CD8-positive, alpha-beta memory T cell (primary cell): ENCODE measurements around the gene ENO1. TPM values are rescaled to one million over a fixed set of nuclear protein-coding genes. Genes with fewer than 3 reads are reported as not detected.

Experiments
- CTCF ChIA-PET: fragments of 350-600 bp; sonication (Branson Sonifier 250); formaldehyde crosslinking; loops from one replicate; lab custom pipeline; 2021; ENCODE audit warnings: antibody characterized with exemption; lab: Charles Lee
- POLR2A ChIA-PET: fragments of 350-600 bp; sonication (Branson Sonifier 250); formaldehyde crosslinking; loops from one replicate; lab custom pipeline; 2021; ENCODE audit warnings: antibody characterized with exemption; lab: Charles Lee
- DNase-seq, 5 donors: peaks; one replicate each; pipeline versions ENCODE4 v3.0.0 to v3.0.0-alpha.2; 2020 to 2022; ENCODE audit warnings: mixed read lengths in 1 of 5
- H3K27ac ChIP-seq: one replicate; pipeline ENCODE4 v1.7.0; 2013; ENCODE audit warnings: low read depth, mild to moderate bottlenecking, low read length, moderate library complexity
- H3K27me3 ChIP-seq: 2 replicates; pipeline ENCODE4 v1.7.0; 2013; ENCODE audit warnings: low read length, mild to moderate bottlenecking; ENCODE audit not compliant: insufficient read depth, poor library complexity, severe bottlenecking
- H3K36me3 ChIP-seq: 2 replicates; pipeline ENCODE4 v1.7.0; 2013; ENCODE audit warnings: mild to moderate bottlenecking, low read length, moderate library complexity; ENCODE audit not compliant: insufficient read depth
- H3K4me1 ChIP-seq: 2 replicates; pipeline ENCODE4 v1.7.0; 2013; ENCODE audit warnings: mild to moderate bottlenecking, low read length, moderate library complexity; ENCODE audit not compliant: insufficient read depth
- H3K4me3 ChIP-seq: 2 replicates; pipeline ENCODE4 v1.7.0; 2013; ENCODE audit warnings: mild to moderate bottlenecking, low read length
- H3K9me3 ChIP-seq: 2 replicates; pipeline ENCODE4 v1.7.0; 2013; ENCODE audit warnings: mild to moderate bottlenecking, low read length
- H3K27ac Mint-ChIP-seq, 8 donors: one replicate each; pipeline ENCODE4 v1.8.0; 2020 to 2021; ENCODE audit warnings: mixed read lengths in 8 of 8, mild to moderate bottlenecking in 6 of 8, inconsistent platforms in 3 of 8, moderate library complexity in 3 of 8
- H3K27me3 Mint-ChIP-seq, 2 donors: one replicate each; pipeline ENCODE4 v1.8.0; 2020 to 2021; ENCODE audit warnings: mixed read lengths in 2 of 2, mild to moderate bottlenecking in 1 of 2, moderate library complexity in 1 of 2
- H3K36me3 Mint-ChIP-seq, 3 donors: one replicate each; pipeline ENCODE4 v1.8.0; 2020 to 2021; ENCODE audit warnings: mixed read lengths in 3 of 3, inconsistent platforms in 1 of 3, mild to moderate bottlenecking in 1 of 3
- H3K4me1 Mint-ChIP-seq, 3 donors: one replicate each; pipeline ENCODE4 v1.8.0; 2020 to 2021; ENCODE audit warnings: mixed read lengths in 3 of 3, inconsistent platforms in 1 of 3, mild to moderate bottlenecking in 1 of 3
- H3K4me3 Mint-ChIP-seq, 7 donors: one replicate each; pipeline ENCODE4 v1.8.0; 2020 to 2021; ENCODE audit warnings: mixed read lengths in 7 of 7, mild to moderate bottlenecking in 6 of 7, moderate library complexity in 4 of 7, inconsistent platforms in 2 of 7
- H3K9me3 Mint-ChIP-seq, 5 donors: one replicate each; pipeline ENCODE4 v1.8.0; 2020 to 2022; ENCODE audit warnings: mixed read lengths in 5 of 5, mild to moderate bottlenecking in 3 of 5, moderate library complexity in 2 of 5, inconsistent platforms in 1 of 5
- polyA plus RNA-seq: library from polyadenylated mRNA; unstranded; fragments of 300-500 nt; fragmentation: Illumina TruSeq; gene quantifications from one replicate; pipeline ENCODE4 v1.2.3, GENCODE V29; 2021
- total RNA-seq, 2 experiments: library from RNA; stranded (reverse); gene quantifications; one replicate each; pipeline ENCODE4 v1.2.3, GENCODE V29; 2021

Gene ENO1
- total and polyA plus RNA-seq, 3 experiments from 2014 or later, result 1,061 to 3,136 (median 3,105) TPM

- POLR2A ChIA-PET, result no interaction called here
- CTCF ChIA-PET, result interaction anchor here (1.2 to 7.7 kb wide), 4 partner anchors 72 to 90 kb away, joined by 4 to 53 read pairs (median 4); no protein-coding TSS in a partner anchor
- peaks cover 0 to 8% of the 10 kb centered on the region in 2 donors for H3K27me3 Mint-ChIP-seq
- no peaks in the 10 kb centered on the region for H3K9me3 Mint-ChIP-seq
- H3K4me3 Mint-ChIP-seq, result no peak overlapping the region
- Histone ChIP-seq H3K4me1 (peaks cover 11% of the 10 kb centered on the region), H3K27ac (no peak overlapping the region), H3K27me3 (no peaks in the 10 kb centered on the region), H3K4me3 (no peak overlapping the region), H3K9me3 (no peaks in the 10 kb centered on the region), H3K36me3 (no peaks in the 10 kb centered on the region)
- H3K27ac Mint-ChIP-seq, result peak overlapping the region in 1 of 8 donors; percentile 68
- DNase-seq, result no peak
- peaks cover 3 to 12% (median 7%) of the 10 kb centered on the region in 3 donors for H3K4me1 Mint-ChIP-seq
- H3K36me3 Mint-ChIP-seq, result peaks cover 0 to 4% (median 2%) of the 10 kb centered on the region in 3 donors
These were observed 36.0 kb upstream of the ENO1 start for GRCh38 chr1:8914466-8914865.

- Mint-ChIP-seq H3K4me1 (peaks cover 3 to 9% (median 8%) of the 10 kb centered on the region in 3 donors), H3K27me3 (peaks cover 0 to 8% of the 10 kb centered on the region in 2 donors), H3K9me3 (no peaks in the 10 kb centered on the region), H3K36me3 (peaks cover 0 to 4% (median 2%) of the 10 kb centered on the region in 3 donors), H3K27ac (no peak overlapping the region), H3K4me3 (no peak overlapping the region)
- CTCF ChIA-PET, result interaction anchor here (1.2 to 1.3 kb wide), 2 partner anchors 73 to 76 kb away, joined by 4 to 5 read pairs; no protein-coding TSS in a partner anchor
- no peaks in the 10 kb centered on the region for H3K36me3 ChIP-seq
- H3K27ac ChIP-seq, result no peak overlapping the region
- POLR2A ChIA-PET, result no interaction called here
- H3K27me3 ChIP-seq, result no peaks in the 10 kb centered on the region
- DNase-seq, result no peak
- H3K4me3 ChIP-seq, result no peak overlapping the region
- H3K9me3 ChIP-seq, result no peaks in the 10 kb centered on the region
- H3K4me1 ChIP-seq, result peaks cover 3% of the 10 kb centered on the region
These were observed 35.0 kb upstream of the ENO1 start for GRCh38 chr1:8913457-8913856.

- no peak overlapping the region for H3K27ac Mint-ChIP-seq
- Histone ChIP-seq H3K4me1 (no peaks in the 10 kb centered on the region), H3K27ac (no peak overlapping the region), H3K9me3 (no peaks in the 10 kb centered on the region), H3K36me3 (no peaks in the 10 kb centered on the region), H3K4me3 (no peak overlapping the region), H3K27me3 (no peaks in the 10 kb centered on the region)
- H3K9me3 Mint-ChIP-seq, result no peaks in the 10 kb centered on the region
- ChIA-PET POLR2A (no interaction called here), CTCF (interaction anchor here (1.3 kb wide), 1 partner anchor 75 kb away, joined by 5 read pairs; no protein-coding TSS in a partner anchor)
- H3K36me3 Mint-ChIP-seq, result peaks cover 0 to 2% (median 0%) of the 10 kb centered on the region in 3 donors
- peaks cover 0 to 4% (median 3%) of the 10 kb centered on the region in 3 donors for H3K4me1 Mint-ChIP-seq
- no peak for DNase-seq
- no peak overlapping the region for H3K4me3 Mint-ChIP-seq
- H3K27me3 Mint-ChIP-seq, result peaks cover 0 to 8% of the 10 kb centered on the region in 2 donors
These were observed 33.2 kb upstream of the ENO1 start for GRCh38 chr1:8911416-8912309.

DNA sequence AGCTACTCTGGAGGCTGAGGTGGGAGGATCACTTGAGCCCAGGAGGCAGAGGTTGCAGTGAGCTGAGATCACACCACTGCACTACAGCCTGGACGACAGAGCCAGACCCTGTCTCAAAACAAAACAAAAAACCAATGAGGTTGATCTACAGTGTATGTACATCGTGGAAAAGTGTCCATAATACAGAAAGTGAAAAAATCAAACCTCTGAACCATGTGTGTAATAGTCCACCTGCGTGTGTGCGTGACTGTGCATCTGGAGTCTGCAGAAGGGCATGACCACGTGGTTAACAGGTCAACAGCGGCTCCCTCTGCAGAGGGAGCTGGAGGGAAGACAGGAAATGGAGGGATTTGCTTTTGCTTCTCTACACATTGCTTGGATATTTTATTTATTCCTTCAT is 32.4 kb upstream of the ENO1 start:
- H3K27ac Mint-ChIP-seq, result peak overlapping the region in 1 of 8 donors; percentile 8
- H3K27me3 Mint-ChIP-seq, result peaks cover 0 to 8% of the 10 kb centered on the region in 2 donors
- no peaks in the 10 kb centered on the region for H3K27me3 ChIP-seq
- H3K36me3 ChIP-seq, result no peaks in the 10 kb centered on the region
- H3K4me3 Mint-ChIP-seq, result no peak overlapping the region
- no peak overlapping the region for H3K27ac ChIP-seq
- peaks cover 0 to 5% (median 5%) of the 10 kb centered on the region in 3 donors for H3K4me1 Mint-ChIP-seq
- no peaks in the 10 kb centered on the region for H3K9me3 Mint-ChIP-seq
- H3K36me3 Mint-ChIP-seq, result no peaks in the 10 kb centered on the region
- ChIA-PET CTCF (interaction anchor here (1.3 kb wide), 1 partner anchor 76 kb away, joined by 5 read pairs; no protein-coding TSS in a partner anchor), POLR2A (interaction anchor here (0.6 kb wide), 1 partner anchor 28 kb away, joined by 7 read pairs; no protein-coding TSS in a partner anchor)
- no peaks in the 10 kb centered on the region for H3K9me3 ChIP-seq
- no peak overlapping the region for H3K4me3 ChIP-seq
- DNase-seq, result no peak
- H3K4me1 ChIP-seq, result no peaks in the 10 kb centered on the region

DNA sequence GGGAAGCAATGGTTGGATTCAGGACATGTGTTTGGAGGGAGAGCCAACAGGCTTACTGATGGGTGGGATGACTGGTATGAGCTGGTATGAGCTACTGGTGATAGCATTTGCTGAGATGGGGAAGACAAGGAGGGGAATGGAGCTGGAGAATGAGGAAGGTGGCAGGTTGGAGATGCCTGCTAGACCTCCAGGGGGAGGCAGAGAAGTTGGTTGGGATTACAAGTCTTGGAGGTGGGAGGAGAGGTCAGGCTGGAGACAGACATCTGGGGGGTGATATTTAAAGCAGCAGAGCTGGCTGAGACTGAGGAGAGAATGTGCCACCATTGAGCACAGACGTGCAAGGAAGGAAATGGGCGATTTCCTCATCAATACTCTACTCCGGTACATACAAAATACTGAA is 31.8 kb upstream of the ENO1 start:
- POLR2A ChIA-PET, result interaction anchor here (0.6 kb wide), 1 partner anchor 28 kb away, joined by 7 read pairs; no protein-coding TSS in a partner anchor
- H3K27ac Mint-ChIP-seq, result peak overlapping the region in 2 of 8 donors; percentile 6 to 42
- no peaks in the 10 kb centered on the region for H3K4me1 ChIP-seq
- no peak overlapping the region for H3K27ac ChIP-seq
- no peak overlapping the region for H3K4me3 Mint-ChIP-seq
- H3K4me1 Mint-ChIP-seq, result peaks cover 0 to 9% (median 9%) of the 10 kb centered on the region in 3 donors
- H3K36me3 ChIP-seq, result no peaks in the 10 kb centered on the region
- H3K27me3 ChIP-seq, result no peaks in the 10 kb centered on the region
- DNase-seq, result no peak
- no peaks in the 10 kb centered on the region for H3K36me3 Mint-ChIP-seq
- H3K4me3 ChIP-seq, result no peak overlapping the region
- no peaks in the 10 kb centered on the region for H3K9me3 ChIP-seq
- no peaks in the 10 kb centered on the region for H3K9me3 Mint-ChIP-seq
- CTCF ChIA-PET, result interaction anchor here (1.3 kb wide), 1 partner anchor 77 kb away, joined by 5 read pairs; no protein-coding TSS in a partner anchor
- peaks cover 0 to 8% of the 10 kb centered on the region in 2 donors for H3K27me3 Mint-ChIP-seq

- POLR2A ChIA-PET, result no interaction called here
These were observed 30.1 kb upstream of the ENO1 start for GRCh38 chr1:8908388-8909151.

GRCh38 chr1:8905582-8906191 is 27.2 kb upstream of the ENO1 start:
- H3K36me3 Mint-ChIP-seq, result no peaks in the 10 kb centered on the region
- H3K27ac Mint-ChIP-seq, result peak overlapping the region in 2 of 8 donors; percentile 22 to 30
- H3K9me3 ChIP-seq, result no peaks in the 10 kb centered on the region

More at GRCh38 chr1:8908388-8909151, 30.1 kb upstream of the ENO1 start:
- Mint-ChIP-seq H3K9me3 (no peaks in the 10 kb centered on the region), H3K36me3 (no peaks in the 10 kb centered on the region), H3K27me3 (peaks cover 0 to 8% of the 10 kb centered on the region in 2 donors), H3K27ac (peak overlapping the region in 1 of 8 donors; percentile 48), H3K4me3 (no peak overlapping the region), H3K4me1 (peaks cover 0 to 9% (median 9%) of the 10 kb centered on the region in 3 donors)
- Histone ChIP-seq H3K4me1 (no peaks in the 10 kb centered on the region), H3K36me3 (no peaks in the 10 kb centered on the region), H3K27ac (no peak overlapping the region), H3K4me3 (no peak overlapping the region), H3K9me3 (no peaks in the 10 kb centered on the region), H3K27me3 (no peaks in the 10 kb centered on the region)
- CTCF ChIA-PET, result interaction anchor here (0.6 kb wide), 1 partner anchor 74 kb away, joined by 5 read pairs; no protein-coding TSS in a partner anchor
- DNase-seq, result no peak

More at GRCh38 chr1:8905582-8906191, 27.2 kb upstream of the ENO1 start:
- no peak for DNase-seq
- H3K36me3 ChIP-seq, result no peaks in the 10 kb centered on the region
- H3K27ac ChIP-seq, result no peak overlapping the region
- CTCF ChIA-PET, result no interaction called here
- POLR2A ChIA-PET, result no interaction called here
- H3K9me3 Mint-ChIP-seq, result no peaks in the 10 kb centered on the region
- no peak overlapping the region for H3K4me3 ChIP-seq
- H3K27me3 Mint-ChIP-seq, result no peaks in the 10 kb centered on the region
- peaks cover 0 to 15% (median 9%) of the 10 kb centered on the region in 3 donors for H3K4me1 Mint-ChIP-seq
- H3K4me1 ChIP-seq, result peaks cover 1% of the 10 kb centered on the region
- H3K4me3 Mint-ChIP-seq, result no peak overlapping the region
- no peaks in the 10 kb centered on the region for H3K27me3 ChIP-seq
